Activated effector memory CD4-positive, alpha-beta T cell treated with Interleukin-2 at 50 U/mL for 16 hours (primary cell): ENCODE measurements around the gene CFI.
A peak's percentile ranks its signal among the peaks of the same experiment; 100 is the strongest.

Experiments
- DNase-seq: peaks from one replicate; pipeline ENCODE4 v3.0.0-alpha.2; 2020

CFI gene

GRCh38 chr4:109729718-109730618 lies 71.8 kb downstream of the CFI start, which contains the start of gene PLA2G12A:
Gene PLA2G12A, minus strand, starts transcription at chr4:109730070. Its CDS starts 261 bp downstream, at chr4:109729809.
- peak; percentile 74 for DNase-seq

GRCh38 chr4:109729117-109729717 lies 72.6 kb downstream of the CFI start:
- DNase-seq = no peak

- DNase-seq = no peak
These were observed 73.4 kb downstream of the CFI start for GRCh38 chr4:109728385-109728784.

GRCh38 chr4:109723110-109723509 lies 78.7 kb downstream of the CFI start:
- no peak for DNase-seq

- no peak for DNase-seq
These were observed 79.4 kb downstream of the CFI start for GRCh38 chr4:109722357-109722756.

- no peak for DNase-seq
These were observed 80.8 kb downstream of the CFI start for GRCh38 chr4:109721033-109721432.

GRCh38 chr4:109719604-109720003 lies 82.2 kb downstream of the CFI start:
- DNase-seq = no peak

- DNase-seq = no peak
These were observed 83.0 kb downstream of the CFI start for GRCh38 chr4:109718759-109719158.

- no peak for DNase-seq
These were observed 88.3 kb downstream of the CFI start for GRCh38 chr4:109713500-109713899.

GRCh38 chr4:109708990-109709389 lies 92.8 kb downstream of the CFI start:
- DNase-seq = no peak

- DNase-seq = no peak
These were observed 93.4 kb downstream of the CFI start for GRCh38 chr4:109708435-109708834.

GRCh38 chr4:109703664-109704361 lies 98.0 kb downstream of the CFI start:
- DNase-seq = no peak

- peak; percentile 71 for DNase-seq
These were observed 98.7 kb downstream of the CFI start, which contains the start of gene CASP6 for GRCh38 chr4:109702950-109703663. Gene CASP6, minus strand, starts transcription at chr4:109703445. Its CDS starts 50 bp downstream, at chr4:109703395.

- no peak for DNase-seq
These were observed 100.0 kb downstream of the CFI start for GRCh38 chr4:109701566-109702410.

GRCh38 chr4:109699553-109700225 lies 102.1 kb downstream of the CFI start:
- DNase-seq = no peak

GRCh38 chr4:109698656-109699055 lies 103.1 kb downstream of the CFI start:
- no peak for DNase-seq

GRCh38 chr4:109691411-109691920 lies 110.3 kb downstream of the CFI start:
- DNase-seq = no peak
